Esophagus muscularis mucosa (tissue), 3 donors: ENCODE measurements around the gene SDHB.

Experiments
- POLR2A ChIP-seq: fragments of 450-650 bp; IDR thresholded peaks from one replicate; pipeline ENCODE4 v1.6.1; 2017; ENCODE audit warnings: antibody characterized with exemption, moderate library complexity, mild to moderate bottlenecking, low read depth
- TF ChIP-seq, protein P1 (sequence below), 3 experiments: fragments of 200-600 bp in 2 of 3; fragments of 450-650 bp in 1 of 3; sonication (generic) in 2 of 3; IDR thresholded peaks; one replicate each; pipeline ENCODE4 v1.5.1; 2017 to 2019; ENCODE audit warnings: antibody characterized with exemption in 3 of 3, mild to moderate bottlenecking in 2 of 3, moderate library complexity in 1 of 3

GRCh38 chr1:17067069-17067426 lies 13.2 kb upstream of the SDHB start:
- TF ChIP-seq, protein P1, sequence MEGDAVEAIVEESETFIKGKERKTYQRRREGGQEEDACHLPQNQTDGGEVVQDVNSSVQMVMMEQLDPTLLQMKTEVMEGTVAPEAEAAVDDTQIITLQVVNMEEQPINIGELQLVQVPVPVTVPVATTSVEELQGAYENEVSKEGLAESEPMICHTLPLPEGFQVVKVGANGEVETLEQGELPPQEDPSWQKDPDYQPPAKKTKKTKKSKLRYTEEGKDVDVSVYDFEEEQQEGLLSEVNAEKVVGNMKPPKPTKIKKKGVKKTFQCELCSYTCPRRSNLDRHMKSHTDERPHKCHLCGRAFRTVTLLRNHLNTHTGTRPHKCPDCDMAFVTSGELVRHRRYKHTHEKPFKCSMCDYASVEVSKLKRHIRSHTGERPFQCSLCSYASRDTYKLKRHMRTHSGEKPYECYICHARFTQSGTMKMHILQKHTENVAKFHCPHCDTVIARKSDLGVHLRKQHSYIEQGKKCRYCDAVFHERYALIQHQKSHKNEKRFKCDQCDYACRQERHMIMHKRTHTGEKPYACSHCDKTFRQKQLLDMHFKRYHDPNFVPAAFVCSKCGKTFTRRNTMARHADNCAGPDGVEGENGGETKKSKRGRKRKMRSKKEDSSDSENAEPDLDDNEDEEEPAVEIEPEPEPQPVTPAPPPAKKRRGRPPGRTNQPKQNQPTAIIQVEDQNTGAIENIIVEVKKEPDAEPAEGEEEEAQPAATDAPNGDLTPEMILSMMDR (IDR thresholded peaks at IDR 0.05) = no peak
- TF ChIP-seq POLR2A = no peak
